Mononuclear cell (primary cell): ENCODE data around the gene RNU1-4. TPM values are rescaled to one million over a fixed set of nuclear protein-coding genes. Genes with fewer than 3 reads are reported as not detected.
"Not testable (repeated sequence)": the region's sequence is repeated elsewhere in the genome, so short reads cannot be mapped to it uniquely, and the experiment has no call there.

Experiments used
- H3K27me3 ChIP-seq: 2 replicates; pipeline ENCODE4 v1.6.0; 2011; ENCODE audit warnings: low read length, control low read depth; ENCODE audit not compliant: insufficient read depth
- H3K4me1 ChIP-seq: 2 replicates; pipeline ENCODE4 v1.5.1; 2011; ENCODE audit warnings: mild to moderate bottlenecking, low read length, control low read depth; ENCODE audit not compliant: insufficient read depth
- H3K4me3 ChIP-seq: 2 replicates; pipeline ENCODE4 v1.5.1; 2011; ENCODE audit warnings: mild to moderate bottlenecking, low read length, moderate library complexity
- H3K9me3 ChIP-seq: 2 replicates; pipeline ENCODE4 v1.5.1; 2011; ENCODE audit warnings: low read depth, mild to moderate bottlenecking, control low read depth, low read length
- total RNA-seq: library from RNA; depleted of rRNA; stranded (reverse); fragments of >200 nt; gene quantifications from one replicate; pipeline ENCODE4 v1.2.3, GENCODE V29; 2012

RNU1-4 gene
- total RNA-seq, 1 donor, result under 0.01 TPM

GRCh38 chr1:16749910-16750888 lies 9.9 kb downstream of the RNU1-4 start:
- H3K4me3 ChIP-seq, H3K9me3 ChIP-seq, H3K27me3 ChIP-seq, H3K4me1 ChIP-seq: not testable (repeated sequence)

GRCh38 chr1:16752770-16753169 lies 12.5 kb downstream of the RNU1-4 start:
- not testable (repeated sequence) for H3K27me3 ChIP-seq, H3K9me3 ChIP-seq, H3K4me3 ChIP-seq, H3K4me1 ChIP-seq

GRCh38 chr1:16755385-16755784 lies 15.1 kb downstream of the RNU1-4 start:
- not testable (repeated sequence) for H3K27me3 ChIP-seq, H3K4me1 ChIP-seq, H3K4me3 ChIP-seq, H3K9me3 ChIP-seq

- not testable (repeated sequence) for H3K4me3 ChIP-seq
Measured at GRCh38 chr1:16755932-16756331, 15.6 kb downstream of the RNU1-4 start.

GRCh38 chr1:16757574-16757973 lies 17.3 kb downstream of the RNU1-4 start:
- not testable (repeated sequence) for H3K27me3 ChIP-seq, H3K4me3 ChIP-seq, H3K4me1 ChIP-seq, H3K9me3 ChIP-seq

More at GRCh38 chr1:16755932-16756331, 15.6 kb downstream of the RNU1-4 start:
- H3K27me3 ChIP-seq, H3K4me1 ChIP-seq, H3K9me3 ChIP-seq: not testable (repeated sequence)

GRCh38 chr1:16758060-16758459 lies 17.7 kb downstream of the RNU1-4 start:
- H3K9me3 ChIP-seq, H3K4me3 ChIP-seq, H3K4me1 ChIP-seq, H3K27me3 ChIP-seq: not testable (repeated sequence)

GRCh38 chr1:16759041-16759493 lies 18.8 kb downstream of the RNU1-4 start:
- H3K4me3 ChIP-seq, H3K9me3 ChIP-seq, H3K27me3 ChIP-seq, H3K4me1 ChIP-seq: not testable (repeated sequence)

GRCh38 chr1:16759650-16760455 lies 19.5 kb downstream of the RNU1-4 start:
- not testable (repeated sequence) for H3K27me3 ChIP-seq, H3K4me3 ChIP-seq, H3K9me3 ChIP-seq, H3K4me1 ChIP-seq

GRCh38 chr1:16760456-16760765 lies 20.1 kb downstream of the RNU1-4 start:
- H3K9me3 ChIP-seq, H3K27me3 ChIP-seq, H3K4me1 ChIP-seq, H3K4me3 ChIP-seq: not testable (repeated sequence)

- not testable (repeated sequence) for H3K4me1 ChIP-seq, H3K4me3 ChIP-seq, H3K9me3 ChIP-seq, H3K27me3 ChIP-seq
Measured at GRCh38 chr1:16760801-16761200, 20.5 kb downstream of the RNU1-4 start.

GRCh38 chr1:16764248-16764819 lies 24.0 kb downstream of the RNU1-4 start:
- H3K4me3 ChIP-seq, H3K9me3 ChIP-seq, H3K27me3 ChIP-seq, H3K4me1 ChIP-seq: not testable (repeated sequence)

- H3K4me1 ChIP-seq, result not testable (repeated sequence)
Measured at GRCh38 chr1:16764820-16765655, 24.7 kb downstream of the RNU1-4 start.

GRCh38 chr1:16765731-16766605 lies 25.7 kb downstream of the RNU1-4 start:
- not testable (repeated sequence) for H3K4me3 ChIP-seq, H3K4me1 ChIP-seq

More at GRCh38 chr1:16764820-16765655, 24.7 kb downstream of the RNU1-4 start:
- H3K27me3 ChIP-seq, H3K9me3 ChIP-seq, H3K4me3 ChIP-seq: not testable (repeated sequence)

GRCh38 chr1:16766689-16767256 lies 26.5 kb downstream of the RNU1-4 start:
- not testable (repeated sequence) for H3K4me1 ChIP-seq, H3K9me3 ChIP-seq, H3K27me3 ChIP-seq, H3K4me3 ChIP-seq

More at GRCh38 chr1:16765731-16766605, 25.7 kb downstream of the RNU1-4 start:
- not testable (repeated sequence) for H3K9me3 ChIP-seq, H3K27me3 ChIP-seq
